GM12875 (cell line): ENCODE data around the gene SORCS2.

ENCODE experiments used
- H3K4me3 ChIP-seq: one replicate; pipeline ENCODE4 v1.5.1; 2011; ENCODE audit warnings: low read depth, low read length, control low read depth
- TF ChIP-seq, protein P1 (sequence below): IDR thresholded peaks from 2 replicates; pipeline ENCODE4 v1.5.1; 2011; ENCODE audit warnings: low read depth, mild to moderate bottlenecking, control low read depth, inconsistent platforms, low read length, moderate library complexity, borderline replicate concordance; ENCODE audit not compliant: insufficient read depth

The SORCS2 gene

DNA sequence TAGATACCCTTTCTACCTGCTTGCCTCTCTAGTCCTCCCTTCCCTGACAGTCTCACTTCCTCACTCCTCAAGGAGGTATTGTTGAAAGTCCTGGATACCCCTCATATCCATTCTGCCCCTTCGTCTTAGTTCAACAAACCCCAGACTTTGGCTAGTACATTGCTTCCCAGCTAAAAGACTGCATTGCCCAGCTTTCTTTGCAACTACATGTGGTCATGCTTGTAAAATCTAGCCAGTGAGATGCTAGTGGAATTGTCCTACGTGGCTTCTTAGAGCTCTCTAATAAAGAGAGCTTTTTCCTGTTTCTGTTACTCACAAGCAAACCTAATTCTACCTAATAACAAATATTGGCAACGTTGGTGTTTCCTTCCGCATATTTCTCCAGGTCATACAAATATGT is 480.3 kb downstream of the SORCS2 start:
- H3K4me3 ChIP-seq = no peak overlapping the region

DNA sequence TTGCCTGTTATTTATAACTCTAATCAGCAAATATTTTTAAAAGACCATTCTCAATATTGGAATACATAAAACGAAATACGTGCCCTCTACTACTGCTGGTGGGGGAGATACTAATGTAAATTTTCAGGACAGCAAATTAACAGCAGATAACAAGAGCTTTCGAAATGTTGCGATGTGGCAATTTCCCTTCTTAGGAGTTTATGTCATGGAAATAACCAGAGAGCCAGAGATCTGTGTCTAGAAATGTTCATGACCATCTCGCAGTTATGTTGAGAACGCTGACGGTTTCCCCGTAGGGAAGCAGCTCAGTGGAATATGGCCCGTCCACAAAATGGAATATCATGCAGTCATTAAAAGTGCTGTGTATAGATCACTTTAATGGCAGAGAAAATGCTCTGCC is 480.8 kb downstream of the SORCS2 start:
- no peak overlapping the region for H3K4me3 ChIP-seq
- TF ChIP-seq, protein P1, sequence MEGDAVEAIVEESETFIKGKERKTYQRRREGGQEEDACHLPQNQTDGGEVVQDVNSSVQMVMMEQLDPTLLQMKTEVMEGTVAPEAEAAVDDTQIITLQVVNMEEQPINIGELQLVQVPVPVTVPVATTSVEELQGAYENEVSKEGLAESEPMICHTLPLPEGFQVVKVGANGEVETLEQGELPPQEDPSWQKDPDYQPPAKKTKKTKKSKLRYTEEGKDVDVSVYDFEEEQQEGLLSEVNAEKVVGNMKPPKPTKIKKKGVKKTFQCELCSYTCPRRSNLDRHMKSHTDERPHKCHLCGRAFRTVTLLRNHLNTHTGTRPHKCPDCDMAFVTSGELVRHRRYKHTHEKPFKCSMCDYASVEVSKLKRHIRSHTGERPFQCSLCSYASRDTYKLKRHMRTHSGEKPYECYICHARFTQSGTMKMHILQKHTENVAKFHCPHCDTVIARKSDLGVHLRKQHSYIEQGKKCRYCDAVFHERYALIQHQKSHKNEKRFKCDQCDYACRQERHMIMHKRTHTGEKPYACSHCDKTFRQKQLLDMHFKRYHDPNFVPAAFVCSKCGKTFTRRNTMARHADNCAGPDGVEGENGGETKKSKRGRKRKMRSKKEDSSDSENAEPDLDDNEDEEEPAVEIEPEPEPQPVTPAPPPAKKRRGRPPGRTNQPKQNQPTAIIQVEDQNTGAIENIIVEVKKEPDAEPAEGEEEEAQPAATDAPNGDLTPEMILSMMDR = no peak

More for the DNA sequence above, 480.3 kb downstream of the SORCS2 start:
- TF ChIP-seq, protein P1 = no peak

DNA sequence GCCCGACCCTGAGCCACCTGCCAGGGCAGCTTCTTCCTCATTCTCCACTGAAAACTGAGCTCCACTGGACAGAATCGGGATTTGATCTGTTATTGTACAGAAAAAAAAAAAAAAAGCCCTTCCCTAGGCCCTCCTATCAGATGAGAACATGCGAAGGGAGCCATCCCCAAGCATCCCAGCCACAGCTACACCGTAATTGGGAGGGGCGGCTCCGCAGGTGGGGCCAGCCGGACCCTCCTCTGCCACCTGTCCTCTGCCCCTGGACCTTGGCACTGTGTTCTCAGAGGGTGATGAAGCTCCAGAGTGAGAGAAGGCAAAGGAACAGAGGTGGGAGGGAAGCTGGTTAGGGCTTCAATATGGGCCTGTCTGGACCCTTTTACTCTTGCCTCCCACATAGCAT is 482.4 kb downstream of the SORCS2 start:
- H3K4me3 ChIP-seq = no peak overlapping the region
- TF ChIP-seq, protein P1 = no peak

DNA sequence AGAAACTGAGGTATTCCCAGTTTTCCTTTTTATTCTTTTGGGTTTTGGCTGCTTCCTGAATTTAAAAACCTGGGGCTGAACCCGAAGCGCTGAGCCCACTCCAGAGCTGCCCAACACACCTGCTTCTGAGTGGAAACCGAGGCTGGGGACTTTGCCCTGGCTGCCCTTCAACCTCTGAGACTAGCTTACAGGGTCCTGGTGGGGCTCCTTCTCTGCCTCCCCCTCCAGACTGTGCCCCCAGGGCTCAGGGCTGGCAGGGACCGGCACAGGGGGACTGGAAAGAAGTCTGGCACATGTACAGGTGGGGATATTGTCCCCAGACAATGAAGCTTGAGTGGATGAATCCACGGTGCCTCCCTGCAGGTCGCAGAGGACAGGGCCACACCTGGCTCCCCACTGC is 482.8 kb downstream of the SORCS2 start:
- TF ChIP-seq, protein P1 = no peak

DNA sequence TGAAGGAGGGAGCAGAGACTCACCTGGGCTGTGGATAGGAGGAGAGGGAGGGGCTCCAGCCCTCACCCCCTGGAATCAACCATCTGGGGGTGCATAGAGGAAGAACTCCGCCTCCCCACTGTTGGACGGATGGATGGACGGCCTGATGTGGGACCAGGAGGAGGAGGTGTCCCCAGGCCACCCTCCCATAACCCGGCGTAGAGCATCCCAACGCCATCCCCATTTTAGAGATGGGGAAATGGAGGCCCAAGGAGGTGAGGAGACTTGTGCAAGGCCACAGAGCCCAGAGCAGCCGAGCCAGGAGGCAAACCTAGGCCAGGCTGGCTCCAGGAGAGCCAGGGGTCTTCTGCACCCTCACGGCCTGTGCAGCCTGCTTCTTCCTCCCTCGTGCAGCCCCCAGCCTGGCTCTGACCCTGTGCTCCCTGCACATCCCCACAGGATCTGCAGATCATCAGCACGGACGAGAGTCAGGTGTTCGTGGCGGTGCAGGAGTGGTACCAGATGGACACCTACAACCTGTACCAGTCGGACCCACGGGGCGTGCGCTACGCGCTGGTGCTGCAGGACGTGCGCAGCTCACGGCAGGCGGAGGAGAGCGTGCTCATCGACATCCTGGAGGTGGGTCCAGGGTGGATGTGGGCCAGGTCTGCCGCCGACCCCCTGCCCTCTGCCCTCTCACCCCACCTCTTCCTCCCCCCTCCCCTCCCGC is 483.4 kb downstream of the SORCS2 start:
- H3K4me3 ChIP-seq = no peak overlapping the region
- TF ChIP-seq, protein P1 = no peak

More for the DNA sequence above, 482.8 kb downstream of the SORCS2 start:
- no peak overlapping the region for H3K4me3 ChIP-seq

DNA sequence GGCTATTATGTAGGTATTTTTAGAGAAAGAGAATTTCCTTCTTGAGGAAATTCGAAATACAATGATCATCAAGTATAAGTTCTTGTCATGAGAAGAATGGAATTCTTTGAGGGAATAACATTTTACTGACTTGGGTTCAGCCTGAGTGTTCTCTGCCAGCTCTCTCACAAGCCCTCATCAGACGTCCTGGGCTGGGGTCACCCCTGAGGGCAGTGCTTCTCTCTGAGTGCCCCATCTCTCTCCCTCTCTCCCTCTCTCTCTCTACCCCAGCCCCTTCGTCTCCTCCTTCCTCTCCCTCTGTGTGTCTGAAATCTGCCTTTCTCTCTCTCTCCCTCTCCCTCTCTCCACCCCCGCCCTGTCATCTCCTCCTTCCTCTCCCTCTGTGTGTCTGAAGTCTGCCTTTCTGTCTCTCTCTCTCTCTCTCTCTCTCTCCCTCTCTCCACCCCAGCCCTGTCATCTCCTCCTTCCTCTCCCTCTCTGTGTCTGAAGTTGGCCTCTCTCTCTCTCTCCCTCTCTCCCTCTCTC is 484.1 kb downstream of the SORCS2 start:
- H3K4me3 ChIP-seq = no peak overlapping the region
- TF ChIP-seq, protein P1 = no peak

DNA sequence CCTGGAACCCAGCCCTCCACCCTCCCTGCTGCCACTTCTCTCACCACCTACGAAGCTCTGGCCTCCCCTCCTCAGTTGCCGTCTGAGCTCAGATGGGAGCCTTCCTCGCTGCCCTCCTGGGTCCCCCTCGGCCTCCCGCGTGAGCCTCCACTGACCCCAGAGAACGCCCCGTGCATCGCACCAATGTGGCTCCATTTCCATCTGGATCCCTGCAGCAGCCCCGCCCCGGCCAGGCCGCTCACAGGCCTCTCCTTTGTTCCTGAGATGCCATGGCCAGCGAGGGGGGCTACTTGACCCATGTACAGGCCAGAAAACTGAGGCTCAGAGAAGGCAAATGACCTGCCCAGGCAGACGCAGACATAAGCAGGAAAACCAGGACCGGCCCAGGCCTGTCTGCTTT is 484.7 kb downstream of the SORCS2 start:
- no peak overlapping the region for H3K4me3 ChIP-seq
- TF ChIP-seq, protein P1 = no peak
